GM23338 (cell line): ENCODE data around the gene FCHSD1. TPM values are rescaled to one million over a fixed set of nuclear protein-coding genes. Genes with fewer than 3 reads are reported as not detected.
A peak's percentile ranks its signal among the peaks of the same experiment; 100 is the strongest.

Experiments used
- ATAC-seq: fragments of 200-7000 bp; cut with Tn5 transposase; 3 replicates; pipeline ENCODE4 v1.9.1; 2020
- DNase-seq: peaks from one replicate; pipeline ENCODE4 v3.0.0-alpha.2; 2015; ENCODE audit warnings: low spot score
- H2AFZ ChIP-seq: fragments of 200-600 bp; sonication (generic); 2 replicates; pipeline ENCODE4 v1.8.0; 2016; ENCODE audit warnings: antibody characterized with exemption, mild to moderate bottlenecking, moderate library complexity
- H3F3A ChIP-seq: fragments of 200-600 bp; sonication (generic); replicated peaks from 2 replicates; pipeline ENCODE4 v1.8.0; 2017; ENCODE audit warnings: antibody characterized with exemption, mixed run types, low read depth
- H3K27ac ChIP-seq: fragments of 200-600 bp; sonication (generic); 2 replicates; pipeline ENCODE4 v1.6.1; 2016; ENCODE audit warnings: low read depth
- H3K27me3 ChIP-seq: fragments of 200-600 bp; sonication (generic); 2 replicates; pipeline ENCODE4 v1.8.0; 2016; ENCODE audit warnings: mild to moderate bottlenecking, mixed run types, moderate library complexity; ENCODE audit not compliant: insufficient read depth
- H3K36me3 ChIP-seq: fragments of 200-600 bp; sonication (generic); 2 replicates; pipeline ENCODE4 v1.8.0; 2016; ENCODE audit warnings: mild to moderate bottlenecking; ENCODE audit not compliant: insufficient read depth
- H3K4me1 ChIP-seq: fragments of 200-600 bp; sonication (generic); 2 replicates; pipeline ENCODE4 v1.8.0; 2016; ENCODE audit warnings: mild to moderate bottlenecking, moderate library complexity; ENCODE audit not compliant: insufficient read depth
- H3K4me2 ChIP-seq: fragments of 200-600 bp; sonication (generic); 2 replicates; pipeline ENCODE4 v1.7.1; 2017; ENCODE audit warnings: mixed run types
- H3K4me3 ChIP-seq: fragments of 200-600 bp; sonication (generic); 2 replicates; pipeline ENCODE4 v1.6.1; 2016; ENCODE audit warnings: mixed run types
- H3K79me2 ChIP-seq: fragments of 200-600 bp; sonication (generic); replicated peaks from 2 replicates; pipeline ENCODE4 v1.8.0; 2017; ENCODE audit warnings: mild to moderate bottlenecking; ENCODE audit not compliant: insufficient read depth
- H3K9me2 ChIP-seq: fragments of 200-600 bp; sonication (generic); 2 replicates; pipeline ENCODE4 v1.8.0; 2017; ENCODE audit not compliant: insufficient read depth
- H4K20me1 ChIP-seq: fragments of 200-600 bp; sonication (generic); replicated peaks from 2 replicates; pipeline ENCODE4 v1.8.0; 2017; ENCODE audit warnings: mild to moderate bottlenecking; ENCODE audit not compliant: insufficient read depth
- H3K27ac Mint-ChIP-seq: 2 replicates; pipeline ENCODE4 v1.8.0; 2020; ENCODE audit warnings: inconsistent platforms, mild to moderate bottlenecking, moderate library complexity, mixed read lengths
- H3K27me3 Mint-ChIP-seq: 3 replicates; pipeline ENCODE4 v1.8.0; 2022; ENCODE audit warnings: low read depth, mild to moderate bottlenecking, moderate library complexity, mixed read lengths, inconsistent platforms; ENCODE audit not compliant: insufficient read depth, poor library complexity
- H3K36me3 Mint-ChIP-seq: 3 replicates; pipeline ENCODE4 v1.8.0; 2021; ENCODE audit warnings: low read depth, mild to moderate bottlenecking, inconsistent platforms, moderate library complexity, mixed read lengths
- H3K4me1 Mint-ChIP-seq: 3 replicates; pipeline ENCODE4 v1.8.0; 2020; ENCODE audit warnings: mild to moderate bottlenecking, inconsistent platforms, mixed read lengths
- H3K4me3 Mint-ChIP-seq: 3 replicates; pipeline ENCODE4 v1.8.0; 2021; ENCODE audit warnings: moderate library complexity, mild to moderate bottlenecking, inconsistent platforms, mixed read lengths
- H3K9me3 Mint-ChIP-seq: 3 replicates; pipeline ENCODE4 v1.8.0; 2020; ENCODE audit warnings: moderate library complexity, mild to moderate bottlenecking, inconsistent platforms, mixed read lengths
- CREB1 ChIP-seq: fragments of 250-450 bp; sonication (Bioruptor Pico); IDR thresholded peaks from 2 replicates; pipeline ENCODE4 v1.5.0; 2020; ENCODE audit warnings: low read depth, mild to moderate bottlenecking, moderate library complexity
- EZH2 ChIP-seq: fragments of 200-600 bp; sonication (generic); IDR thresholded peaks from one replicate; pipeline ENCODE4 v1.8.0; 2017; ENCODE audit warnings: antibody characterized with exemption, mild to moderate bottlenecking, low read depth; ENCODE audit not compliant: unreplicated experiment
- EZH2phosphoT487 ChIP-seq: fragments of 200-600 bp; sonication (generic); IDR thresholded peaks from one replicate; pipeline ENCODE4 v1.8.1; 2018; ENCODE audit warnings: antibody characterized with exemption; ENCODE audit not compliant: unreplicated experiment
- JUNB ChIP-seq: IDR thresholded peaks from one replicate; pipeline ENCODE4 v1.6.1; 2016; ENCODE audit warnings: antibody characterized with exemption; ENCODE audit not compliant: unreplicated experiment
- NANOG ChIP-seq: IDR thresholded peaks from 2 replicates; pipeline ENCODE4 v1.6.1; 2016; ENCODE audit warnings: antibody characterized with exemption, borderline replicate concordance
- STAT1 ChIP-seq: IDR thresholded peaks from one replicate; pipeline ENCODE4 v1.6.1; 2016; ENCODE audit warnings: antibody characterized with exemption; ENCODE audit not compliant: unreplicated experiment
- ZNF114 ChIP-seq: fragments of 250-450 bp; sonication (Bioruptor Pico); IDR thresholded peaks from 2 replicates; pipeline ENCODE4 v1.5.0; 2020; ENCODE audit warnings: mild to moderate bottlenecking, moderate library complexity
- ZNF331 ChIP-seq: fragments of 250-450 bp; sonication (Bioruptor Pico); IDR thresholded peaks from 2 replicates; pipeline ENCODE4 v1.5.0; 2020; ENCODE audit warnings: low read depth, mild to moderate bottlenecking, moderate library complexity
- polyA plus RNA-seq: library from polyadenylated mRNA; unstranded; fragments of >200 nt; fragmentation: Nextera tagmentation; extraction: Ambion mirVana; gene quantifications from 2 replicates; pipeline ENCODE4 v1.2.1, GENCODE V29; 2016
- total RNA-seq: library from RNA; depleted of rRNA; stranded (reverse); fragments of >200 nt; shearing (Covaris generic); gene quantifications from 2 replicates; pipeline ENCODE4 v1.2.3, GENCODE V29; 2014
- TF ChIP-seq, protein P1 (sequence below), 2 experiments: fragments of 200-600 bp in 1 of 2; sonication (generic) in 1 of 2; conservative IDR thresholded peaks; 2 replicates each; pipeline versions ENCODE4 v1.5.1 to v1.6.1; 2016 to 2017; ENCODE audit warnings: antibody characterized with exemption in 2 of 2, low read depth in 2 of 2, mild to moderate bottlenecking in 2 of 2, moderate library complexity in 1 of 2
- TF ChIP-seq, protein P2 (sequence below): IDR thresholded peaks from 2 replicates; pipeline ENCODE4 v1.6.1; 2016; ENCODE audit warnings: antibody characterized with exemption

FCHSD1 gene
- total and polyA plus RNA-seq, 2 experiments from 2014 or later: 24.7 to 46.6 TPM

DNA sequence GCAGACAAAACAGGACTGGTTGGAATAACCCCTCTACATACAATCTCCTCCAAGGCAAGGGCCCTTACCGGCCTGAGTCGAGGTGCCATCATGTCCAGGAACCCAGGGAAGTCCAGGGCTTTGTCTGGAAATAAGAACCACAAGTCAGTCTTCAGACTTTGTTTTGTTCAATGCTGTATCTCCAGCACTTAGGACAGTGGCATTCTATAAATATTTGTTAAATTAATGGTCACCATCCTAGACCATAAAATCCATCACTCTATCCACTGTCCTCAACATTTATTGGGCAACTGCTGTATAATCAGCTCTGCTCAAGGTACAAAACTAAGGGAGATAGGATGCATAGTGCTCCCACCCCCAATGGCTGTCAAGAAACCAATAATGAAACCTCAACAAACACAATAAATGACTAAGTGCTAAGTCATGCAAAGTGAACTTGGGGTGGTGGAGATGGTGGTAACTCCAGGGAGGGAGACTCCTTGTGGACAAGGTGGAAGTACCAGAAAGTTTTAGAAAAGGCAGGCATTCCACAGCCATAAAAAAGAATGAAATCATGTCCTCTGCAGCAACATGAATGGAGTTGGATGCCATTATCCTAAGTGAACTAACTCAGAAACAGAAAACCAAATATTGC lies 9.5 kb downstream of the FCHSD1 start:
- 0 out of 2 replicates have a peak, but pooled peaks cover 3% of the 10 kb centered on the region for H3K36me3 ChIP-seq
- H3K27ac ChIP-seq: no peak overlapping the region
- Mint-ChIP-seq H3K27ac (no peak overlapping the region), H3K27me3 (peaks cover 6% of the 10 kb centered on the region), H3K4me3 (no peak overlapping the region), H3K36me3 (peaks cover 46% of the 10 kb centered on the region), H3K4me1 (peaks cover 16% of the 10 kb centered on the region), H3K9me3 (no peaks in the 10 kb centered on the region)
- H2AFZ ChIP-seq: no peak overlapping the region
- H3K9me2 ChIP-seq: no peaks in the 10 kb centered on the region
- no peaks in the 10 kb centered on the region; the same call in 1 of the 2 replicates for H3K79me2 ChIP-seq
- ATAC-seq (no peak), DNase-seq (peak; percentile 40)
- TF ChIP-seq, protein P1, sequence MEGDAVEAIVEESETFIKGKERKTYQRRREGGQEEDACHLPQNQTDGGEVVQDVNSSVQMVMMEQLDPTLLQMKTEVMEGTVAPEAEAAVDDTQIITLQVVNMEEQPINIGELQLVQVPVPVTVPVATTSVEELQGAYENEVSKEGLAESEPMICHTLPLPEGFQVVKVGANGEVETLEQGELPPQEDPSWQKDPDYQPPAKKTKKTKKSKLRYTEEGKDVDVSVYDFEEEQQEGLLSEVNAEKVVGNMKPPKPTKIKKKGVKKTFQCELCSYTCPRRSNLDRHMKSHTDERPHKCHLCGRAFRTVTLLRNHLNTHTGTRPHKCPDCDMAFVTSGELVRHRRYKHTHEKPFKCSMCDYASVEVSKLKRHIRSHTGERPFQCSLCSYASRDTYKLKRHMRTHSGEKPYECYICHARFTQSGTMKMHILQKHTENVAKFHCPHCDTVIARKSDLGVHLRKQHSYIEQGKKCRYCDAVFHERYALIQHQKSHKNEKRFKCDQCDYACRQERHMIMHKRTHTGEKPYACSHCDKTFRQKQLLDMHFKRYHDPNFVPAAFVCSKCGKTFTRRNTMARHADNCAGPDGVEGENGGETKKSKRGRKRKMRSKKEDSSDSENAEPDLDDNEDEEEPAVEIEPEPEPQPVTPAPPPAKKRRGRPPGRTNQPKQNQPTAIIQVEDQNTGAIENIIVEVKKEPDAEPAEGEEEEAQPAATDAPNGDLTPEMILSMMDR (conservative IDR thresholded peaks at IDR 0.05; ENCODE audit: low read depth in 2 of 2): peak; percentile 27 to 36; a peak in 3 of 4 replicates
- no peak for TF ChIP-seq CREB1
- no peak overlapping the region for H3K4me3 ChIP-seq
- H4K20me1 ChIP-seq: peaks cover 5% of the 10 kb centered on the region; the same call in 1 of the 2 replicates
- H3K4me2 ChIP-seq: no peak overlapping the region
- 0 out of 2 replicates have a peak, but pooled peaks cover 7% of the 10 kb centered on the region for H3F3A ChIP-seq
- H3K4me1 ChIP-seq: peaks cover 8% of the 10 kb centered on the region
- H3K27me3 ChIP-seq: peaks cover 3% of the 10 kb centered on the region; the same call in 1 of the 2 replicates

DNA sequence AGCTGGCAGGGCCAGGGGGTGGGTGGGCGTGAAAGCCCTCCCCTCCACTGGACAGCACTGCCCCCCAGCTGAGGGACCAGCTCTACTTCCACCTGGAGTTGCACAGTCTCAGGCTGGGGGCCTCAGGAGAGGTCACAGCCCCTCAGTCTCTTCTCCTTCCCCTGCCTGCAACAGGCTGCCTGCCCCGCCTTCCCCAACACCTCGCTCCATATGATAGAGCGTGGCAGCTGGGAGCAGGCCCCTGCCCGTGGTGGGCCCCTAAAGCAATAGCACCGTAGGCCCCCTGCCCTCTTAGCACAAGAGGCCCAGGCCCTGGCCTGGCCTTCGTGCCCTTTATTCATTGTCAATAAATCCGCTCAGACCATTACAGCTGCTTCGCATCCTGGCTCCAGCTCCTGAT lies 10.5 kb downstream of the FCHSD1 start:
- Mint-ChIP-seq H3K4me3 (no peak overlapping the region), H3K9me3 (no peaks in the 10 kb centered on the region), H3K4me1 (peaks cover 23% of the 10 kb centered on the region), H3K36me3 (peaks cover 38% of the 10 kb centered on the region), H3K27ac (0 out of 2 replicates have a peak overlapping the region, but pooled peaks have one; percentile 8), H3K27me3 (peaks cover 8% of the 10 kb centered on the region)
- Histone ChIP-seq H3K79me2 (peaks cover 9% of the 10 kb centered on the region), H3F3A (0 out of 2 replicates have a peak, but pooled peaks cover 10% of the 10 kb centered on the region), H3K4me3 (no peak overlapping the region), H4K20me1 (peaks cover 7% of the 10 kb centered on the region), H3K36me3 (0 out of 2 replicates have a peak, but pooled peaks cover 3% of the 10 kb centered on the region), H3K27ac (no peak overlapping the region), H3K9me2 (no peaks in the 10 kb centered on the region), H2AFZ (no peak overlapping the region), H3K4me2 (no peak overlapping the region), H3K27me3 (peaks cover 3% of the 10 kb centered on the region; the same call in 1 of the 2 replicates), H3K4me1 (peaks cover 12% of the 10 kb centered on the region)
- ATAC-seq (no peak), DNase-seq (no peak)
- TF ChIP-seq NANOG (no peak), CREB1 (no peak), ZNF331 (CRISPR knock-in tag) (no peak), JUNB (no peak), EZH2phosphoT487 (no peak), ZNF114 (CRISPR knock-in tag) (no peak), STAT1 (no peak), EZH2 (no peak)
- TF ChIP-seq, protein P1 (conservative IDR thresholded peaks at IDR 0.05; ENCODE audit: low read depth in 2 of 2): no peak
- TF ChIP-seq, protein P2, sequence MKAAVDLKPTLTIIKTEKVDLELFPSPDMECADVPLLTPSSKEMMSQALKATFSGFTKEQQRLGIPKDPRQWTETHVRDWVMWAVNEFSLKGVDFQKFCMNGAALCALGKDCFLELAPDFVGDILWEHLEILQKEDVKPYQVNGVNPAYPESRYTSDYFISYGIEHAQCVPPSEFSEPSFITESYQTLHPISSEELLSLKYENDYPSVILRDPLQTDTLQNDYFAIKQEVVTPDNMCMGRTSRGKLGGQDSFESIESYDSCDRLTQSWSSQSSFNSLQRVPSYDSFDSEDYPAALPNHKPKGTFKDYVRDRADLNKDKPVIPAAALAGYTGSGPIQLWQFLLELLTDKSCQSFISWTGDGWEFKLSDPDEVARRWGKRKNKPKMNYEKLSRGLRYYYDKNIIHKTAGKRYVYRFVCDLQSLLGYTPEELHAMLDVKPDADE: no peak
